Neuronal stem cell (in vitro differentiated cells): ENCODE measurements around the gene NAA35.

Experiments used
- DNase-seq: peaks from one replicate; pipeline ENCODE4 v3.0.0-alpha.2; 2013; ENCODE audit warnings: low spot score
- H2AFZ ChIP-seq: one replicate; pipeline ENCODE4 v1.6.1; 2013; ENCODE audit warnings: mild to moderate bottlenecking, low read length, inconsistent platforms
- H2AK5ac ChIP-seq: 2 replicates; pipeline ENCODE4 v1.6.1; 2013; ENCODE audit warnings: low read depth, mild to moderate bottlenecking, inconsistent platforms, low read length, moderate library complexity, mixed read lengths
- H2BK120ac ChIP-seq: 2 replicates; pipeline ENCODE4 v1.6.1; 2013; ENCODE audit warnings: low read depth, mild to moderate bottlenecking, inconsistent platforms, low read length, moderate library complexity, mixed read lengths
- H2BK12ac ChIP-seq: one replicate; pipeline ENCODE4 v1.6.1; 2013; ENCODE audit warnings: low read length, inconsistent platforms
- H2BK15ac ChIP-seq: 2 replicates; pipeline ENCODE4 v1.6.1; 2013; ENCODE audit warnings: mild to moderate bottlenecking, low read length, inconsistent platforms, mixed read lengths
- H2BK5ac ChIP-seq: one replicate; pipeline ENCODE4 v1.6.1; 2013; ENCODE audit warnings: inconsistent platforms, mild to moderate bottlenecking, low read length, moderate library complexity
- H3K14ac ChIP-seq: one replicate; pipeline ENCODE4 v1.6.1; 2013; ENCODE audit warnings: low read length, inconsistent platforms
- H3K18ac ChIP-seq: 2 replicates; pipeline ENCODE4 v1.6.1; 2013; ENCODE audit warnings: low read length, inconsistent platforms
- H3K23ac ChIP-seq: 2 replicates; pipeline ENCODE4 v1.6.1; 2013; ENCODE audit warnings: low read depth, mild to moderate bottlenecking, mixed read lengths, low read length, inconsistent platforms; ENCODE audit not compliant: poor library complexity
- H3K27ac ChIP-seq: replicated peaks from 3 replicates; pipeline ENCODE4 v1.5.1; 2013; ENCODE audit warnings: low read length, inconsistent platforms
- H3K27me3 ChIP-seq, 3 experiments: 2 replicates each; pipeline ENCODE4 v1.6.1; 2013; ENCODE audit warnings: low read length in 3 of 3, mild to moderate bottlenecking in 2 of 3, inconsistent platforms in 1 of 3, low read depth in 1 of 3, mixed read lengths in 1 of 3, moderate library complexity in 1 of 3; ENCODE audit not compliant: control insufficient read depth in 3 of 3, insufficient read depth in 3 of 3
- H3K36me3 ChIP-seq, 2 donors: replicated peaks in 1 of 2; 2 replicates each; pipeline ENCODE4 v1.6.1; 2013; ENCODE audit warnings: low read length in 2 of 2; ENCODE audit not compliant: control insufficient read depth in 2 of 2, insufficient read depth in 2 of 2
- H3K4ac ChIP-seq: 2 replicates; pipeline ENCODE4 v1.6.1; 2013; ENCODE audit warnings: inconsistent platforms, mild to moderate bottlenecking, low read length, moderate library complexity
- H3K4me1 ChIP-seq, 2 donors: 1 replicate in 1 of 2; 2 replicates in 1 of 2; pipeline ENCODE4 v1.6.1; 2013; ENCODE audit warnings: low read length in 2 of 2, low read depth in 1 of 2; ENCODE audit not compliant: control insufficient read depth in 2 of 2, insufficient read depth in 1 of 2
- H3K4me2 ChIP-seq: one replicate; pipeline ENCODE4 v1.6.1; 2013; ENCODE audit warnings: mild to moderate bottlenecking, low read length, inconsistent platforms; ENCODE audit not compliant: insufficient read depth, poor library complexity, severe bottlenecking
- H3K4me3 ChIP-seq, 2 donors: 2 replicates each; pipeline ENCODE4 v1.5.1; 2013; ENCODE audit warnings: low read length in 2 of 2, mild to moderate bottlenecking in 2 of 2, inconsistent platforms in 1 of 2, moderate library complexity in 1 of 2
- H3K79me1 ChIP-seq: one replicate; pipeline ENCODE4 v1.6.1; 2013; ENCODE audit warnings: low read depth, mild to moderate bottlenecking, inconsistent platforms, low read length, moderate library complexity
- H3K9ac ChIP-seq: one replicate; pipeline ENCODE4 v1.6.1; 2013; ENCODE audit warnings: mild to moderate bottlenecking, low read depth, low read length, inconsistent platforms; ENCODE audit not compliant: poor library complexity
- H3K9me3 ChIP-seq, 2 donors: replicated peaks in 1 of 2; 2 replicates each; pipeline versions ENCODE3 to v1.6.1; 2013; ENCODE audit warnings: low read length in 2 of 2, mild to moderate bottlenecking in 2 of 2, inconsistent platforms in 1 of 2, low read depth in 1 of 2, mixed read lengths in 1 of 2, moderate library complexity in 1 of 2; ENCODE audit not compliant: control insufficient read depth in 2 of 2, insufficient read depth in 1 of 2
- H4K8ac ChIP-seq: one replicate; pipeline ENCODE4 v1.6.1; 2013; ENCODE audit warnings: low read depth, mild to moderate bottlenecking, inconsistent platforms, low read length, moderate library complexity
- H4K91ac ChIP-seq: one replicate; pipeline ENCODE4 v1.6.1; 2013; ENCODE audit warnings: low read length, low read depth, mild to moderate bottlenecking, inconsistent platforms; ENCODE audit not compliant: poor library complexity
- WGBS, 2 donors: extraction: QIAGEN DNeasy Blood & Tissue Kit; methylation state at CpG; one replicate each; pipeline ENCODE4 v1.1.7; 2013; ENCODE audit warnings: missing lambda C conversion rate in 2 of 2, mixed read lengths in 1 of 2; ENCODE audit not compliant: insufficient read length in 2 of 2, insufficient replicate concordance in 1 of 2; ENCODE audit errors: extremely low coverage in 2 of 2; 5-methylcytosine and 5-hydroxymethylcytosine counted together

The NAA35 gene

GRCh38 chr9:85898332-85898731 is 42.6 kb upstream of the NAA35 start:
- H3K9ac ChIP-seq, result no peak overlapping the region
- DNase-seq, result no peak
- no peaks in the 10 kb centered on the region for H3K36me3 ChIP-seq
- H2BK5ac ChIP-seq, result no peak overlapping the region
- H3K4me1 ChIP-seq, result no peaks in the 10 kb centered on the region
- H3K27me3 ChIP-seq, result no peaks in the 10 kb centered on the region
- no CpG with 5 or more reads among the region's 6 CpGs for WGBS, 2 donors
- H3K4me3 ChIP-seq, result no peak overlapping the region
- H3K23ac ChIP-seq, result no peak overlapping the region
- H3K14ac ChIP-seq, result no peak overlapping the region
- no peaks in the 10 kb centered on the region for H3K79me1 ChIP-seq
- no peak overlapping the region for H2BK15ac ChIP-seq
- H3K9me3 ChIP-seq, result no peaks in the 10 kb centered on the region
- no peak overlapping the region for H3K27ac ChIP-seq
- no peak overlapping the region for H3K18ac ChIP-seq
- H3K4me2 ChIP-seq, result no peak overlapping the region
- no peak overlapping the region for H2BK120ac ChIP-seq
- H2AK5ac ChIP-seq, result no peak overlapping the region
- H2BK12ac ChIP-seq, result no peak overlapping the region
- no peak overlapping the region for H4K91ac ChIP-seq
- H4K8ac ChIP-seq, result no peak overlapping the region
- no peak overlapping the region for H3K4ac ChIP-seq
- H2AFZ ChIP-seq, result no peak overlapping the region

GRCh38 chr9:85899388-85899787 is 41.6 kb upstream of the NAA35 start:
- Histone ChIP-seq H3K27me3 (no peaks in the 10 kb centered on the region), H4K8ac (no peak overlapping the region), H3K4me2 (no peak overlapping the region), H3K4ac (peak overlapping the region; percentile 53), H4K91ac (no peak overlapping the region), H3K4me3 (no peak overlapping the region), H3K9ac (no peak overlapping the region), H3K27ac (no peak overlapping the region), H3K14ac (peak overlapping the region; percentile 63), H2BK120ac (no peak overlapping the region), H3K9me3 (no peaks in the 10 kb centered on the region), H3K36me3 (no peaks in the 10 kb centered on the region), H3K4me1 (no peaks in the 10 kb centered on the region), H3K23ac (no peak overlapping the region), H2AFZ (no peak overlapping the region), H2BK5ac (no peak overlapping the region), H2BK15ac (no peak overlapping the region), H2BK12ac (no peak overlapping the region), H2AK5ac (no peak overlapping the region), H3K79me1 (no peaks in the 10 kb centered on the region), H3K18ac (peak overlapping the region; percentile 44)
- DNase-seq, result no peak
- WGBS, 2 donors, result no CpG with 5 or more reads among the region's 16 CpGs

- DNase-seq, result peak; percentile 15
- no CpG with 5 or more reads among the region's 9 CpGs for WGBS, 2 donors
Measured at GRCh38 chr9:85900504-85901201, 40.3 kb upstream of the NAA35 start.

GRCh38 chr9:85904975-85905374 is 36.0 kb upstream of the NAA35 start:
- peaks cover 0 to 1% of the 10 kb centered on the region in 2 donors for H3K4me1 ChIP-seq
- no peak overlapping the region for H3K23ac ChIP-seq
- no peaks in the 10 kb centered on the region for H3K9me3 ChIP-seq
- no peaks in the 10 kb centered on the region for H3K27me3 ChIP-seq
- WGBS, 2 donors, result no CpG with 5 or more reads among the region's 2 CpGs
- H4K8ac ChIP-seq, result no peak overlapping the region
- H3K14ac ChIP-seq, result no peak overlapping the region
- no peak overlapping the region for H2AK5ac ChIP-seq
- no peak overlapping the region for H2BK120ac ChIP-seq
- H3K27ac ChIP-seq, result no peak overlapping the region
- H3K18ac ChIP-seq, result no peak overlapping the region
- H2BK15ac ChIP-seq, result no peak overlapping the region
- no peak overlapping the region for H3K4me2 ChIP-seq
- H4K91ac ChIP-seq, result no peak overlapping the region
- no peaks in the 10 kb centered on the region for H3K36me3 ChIP-seq
- H2BK5ac ChIP-seq, result no peak overlapping the region
- no peak overlapping the region for H3K4ac ChIP-seq
- H3K79me1 ChIP-seq, result no peaks in the 10 kb centered on the region
- no peak overlapping the region for H3K9ac ChIP-seq
- no peak for DNase-seq
- H2AFZ ChIP-seq, result no peak overlapping the region
- no peak overlapping the region for H2BK12ac ChIP-seq
- no peak overlapping the region for H3K4me3 ChIP-seq

More at GRCh38 chr9:85900504-85901201, 40.3 kb upstream of the NAA35 start:
- no peak overlapping the region for H3K9ac ChIP-seq
- no peaks in the 10 kb centered on the region for H3K9me3 ChIP-seq
- H3K4me2 ChIP-seq, result no peak overlapping the region
- H2BK15ac ChIP-seq, result no peak overlapping the region
- H3K27me3 ChIP-seq, result no peaks in the 10 kb centered on the region
- no peak overlapping the region for H3K4me3 ChIP-seq
- no peak overlapping the region for H3K27ac ChIP-seq
- no peak overlapping the region for H2AFZ ChIP-seq
- H2BK120ac ChIP-seq, result no peak overlapping the region
- H3K36me3 ChIP-seq, result no peaks in the 10 kb centered on the region
- no peak overlapping the region for H3K18ac ChIP-seq
- no peak overlapping the region for H2BK12ac ChIP-seq
- H3K79me1 ChIP-seq, result no peaks in the 10 kb centered on the region
- H4K8ac ChIP-seq, result no peak overlapping the region
- H2AK5ac ChIP-seq, result no peak overlapping the region
- H3K4me1 ChIP-seq, result no peaks in the 10 kb centered on the region
- no peak overlapping the region for H3K23ac ChIP-seq
- no peak overlapping the region for H3K14ac ChIP-seq
- H3K4ac ChIP-seq, result no peak overlapping the region
- H4K91ac ChIP-seq, result no peak overlapping the region
- H2BK5ac ChIP-seq, result no peak overlapping the region
